Stimulated activated CD8-positive, alpha-beta memory T cell treated with anti-CD3 and anti-CD28 coated beads, Interleukin-4, amount 100 ng/mL, for 48 hours (primary cell): ENCODE measurements around the gene NFATC3.
A peak's percentile ranks its signal among the peaks of the same experiment; 100 is the strongest.

Source experiments
- DNase-seq: peaks from one replicate; pipeline ENCODE4 v3.0.0-alpha.2; 2020

NFATC3 gene

GRCh38 chr16:68085259-68086071 lies at the start of gene NFATC3:
NFATC3 (plus strand) TSS chr16:68085370; CDS start chr16:68085682, 312 bp downstream.
- peak; percentile 99 for DNase-seq

GRCh38 chr16:68037841-68038597 lies 47.2 kb upstream of the NFATC3 start:
- no peak for DNase-seq

GRCh38 chr16:68040506-68041288 lies 44.5 kb upstream of the NFATC3 start:
- DNase-seq, result peak; percentile 95

- no peak for DNase-seq
These were observed 43.4 kb upstream of the NFATC3 start for GRCh38 chr16:68041783-68042182.

DNA sequence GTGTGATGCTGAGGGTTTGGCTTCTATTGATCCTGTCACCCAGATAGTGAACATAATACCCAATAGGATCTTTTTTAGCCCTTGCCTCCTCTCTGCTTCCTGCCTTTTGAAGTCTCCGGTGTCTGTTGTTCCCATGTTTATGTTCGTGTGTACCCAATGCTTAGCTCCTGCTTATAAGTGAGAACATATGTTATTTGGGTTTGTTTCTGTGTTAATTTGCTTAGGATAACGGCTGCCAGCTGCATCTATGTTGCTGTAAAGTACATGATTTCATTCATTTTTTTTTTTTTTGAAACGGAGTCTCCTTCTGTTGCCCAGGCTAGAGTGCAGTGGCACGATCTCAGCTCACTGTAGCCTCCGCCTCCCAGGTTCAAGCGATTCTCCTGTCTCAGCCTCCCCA lies 39.1 kb upstream of the NFATC3 start:
- no peak for DNase-seq

DNA sequence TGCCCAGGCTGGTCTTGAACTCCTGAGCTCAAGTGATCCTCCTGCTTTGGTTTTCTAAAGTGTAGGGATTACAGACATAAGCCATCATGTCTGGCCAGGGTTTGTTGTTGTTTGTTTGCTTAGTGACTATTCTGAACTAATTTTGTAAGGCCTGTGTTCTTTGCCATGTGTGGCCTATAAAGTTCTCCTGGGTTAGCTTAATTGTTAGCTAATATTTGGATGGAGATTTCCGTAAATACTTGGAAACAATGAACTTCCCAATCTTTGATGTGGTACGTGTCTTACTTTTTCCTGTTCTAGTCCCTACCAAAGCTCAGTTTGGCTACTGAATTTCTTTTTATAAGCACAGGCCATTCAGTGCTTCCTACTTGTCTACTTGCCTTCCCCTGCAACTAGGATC lies 37.2 kb upstream of the NFATC3 start:
- no peak for DNase-seq

- no peak for DNase-seq
These were observed 35.7 kb upstream of the NFATC3 start for GRCh38 chr16:68049449-68049848.

GRCh38 chr16:68055395-68055794 lies 29.8 kb upstream of the NFATC3 start:
- DNase-seq, result no peak

DNA sequence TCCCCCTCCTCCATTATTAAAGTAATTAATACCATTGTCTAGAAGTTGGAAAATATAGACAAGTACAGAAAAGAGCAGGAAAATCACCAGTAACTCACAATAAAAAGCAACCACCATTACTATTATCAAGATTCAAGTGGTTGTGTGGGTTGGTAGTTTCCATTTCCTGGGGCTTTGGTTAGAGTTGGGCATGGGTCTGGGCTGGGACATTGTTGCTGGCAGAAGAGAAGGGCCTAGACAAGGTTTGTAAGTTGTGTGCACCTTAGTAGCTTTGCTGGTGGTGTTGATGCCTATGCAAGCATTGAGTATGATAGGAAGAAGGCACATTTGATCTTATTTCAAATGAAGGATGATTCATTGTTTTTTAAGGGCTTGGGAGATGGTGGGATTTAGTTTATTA lies 25.4 kb upstream of the NFATC3 start:
- DNase-seq, result no peak

GRCh38 chr16:68061396-68061795 lies 23.8 kb upstream of the NFATC3 start:
- no peak for DNase-seq

GRCh38 chr16:68062910-68063393 lies 22.2 kb upstream of the NFATC3 start:
- peak; percentile 50 for DNase-seq

DNA sequence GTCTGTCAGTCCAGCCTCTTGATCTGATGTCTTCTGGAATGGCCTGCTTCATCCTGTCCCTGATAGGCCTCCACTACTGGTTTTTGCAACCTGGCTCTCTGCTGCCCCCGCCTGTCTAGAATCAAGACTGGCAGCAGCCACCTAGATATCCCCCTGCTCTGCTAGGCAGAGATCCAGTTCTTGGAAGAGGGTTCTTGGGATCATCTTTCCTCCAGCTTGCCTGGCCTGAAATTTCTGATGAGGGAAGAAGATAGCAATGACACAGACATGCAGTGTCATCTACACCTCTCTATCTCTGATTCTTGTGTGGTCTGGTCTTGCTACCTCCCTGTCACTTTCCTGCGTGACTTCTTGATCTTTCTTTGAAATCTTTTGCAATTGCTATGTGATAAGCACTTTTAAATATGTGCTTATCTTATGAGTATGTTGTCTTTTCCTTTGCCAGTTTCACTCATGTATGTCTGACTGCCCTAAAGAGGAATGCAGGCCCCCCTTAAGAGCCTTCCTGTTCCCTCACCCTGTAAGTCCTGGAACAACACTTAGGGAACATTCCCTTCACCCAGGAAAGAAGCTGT lies 20.3 kb upstream of the NFATC3 start:
- peak; percentile 83 for DNase-seq

DNA sequence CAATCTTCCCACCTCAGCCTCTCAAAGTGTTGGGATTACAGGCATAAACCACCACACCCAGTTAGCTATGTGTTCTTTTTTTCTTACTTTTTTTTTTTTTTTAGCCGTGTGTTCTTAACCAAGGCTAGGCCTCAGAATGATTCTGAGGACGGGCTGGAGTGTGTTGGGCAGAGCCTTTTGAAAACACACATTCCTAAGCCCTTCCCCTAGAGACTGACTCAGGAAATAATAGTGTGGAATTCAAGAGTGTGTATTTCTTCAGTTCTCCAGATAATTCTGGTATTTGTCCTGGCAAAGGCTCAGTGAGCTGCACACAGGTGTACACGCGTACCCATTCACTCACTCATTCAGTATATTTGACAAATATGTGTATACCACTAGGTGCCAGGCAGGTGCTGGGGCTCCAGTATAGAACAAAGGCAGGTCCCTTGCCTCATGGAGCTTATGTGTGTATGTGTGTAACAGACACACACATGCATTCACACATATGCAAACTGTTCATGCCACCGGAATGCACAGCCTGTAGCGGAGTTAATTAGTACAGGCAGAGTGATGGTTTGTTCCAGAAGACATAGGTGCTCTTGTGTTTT lies 19.4 kb upstream of the NFATC3 start:
- DNase-seq, result peak; percentile 22

DNA sequence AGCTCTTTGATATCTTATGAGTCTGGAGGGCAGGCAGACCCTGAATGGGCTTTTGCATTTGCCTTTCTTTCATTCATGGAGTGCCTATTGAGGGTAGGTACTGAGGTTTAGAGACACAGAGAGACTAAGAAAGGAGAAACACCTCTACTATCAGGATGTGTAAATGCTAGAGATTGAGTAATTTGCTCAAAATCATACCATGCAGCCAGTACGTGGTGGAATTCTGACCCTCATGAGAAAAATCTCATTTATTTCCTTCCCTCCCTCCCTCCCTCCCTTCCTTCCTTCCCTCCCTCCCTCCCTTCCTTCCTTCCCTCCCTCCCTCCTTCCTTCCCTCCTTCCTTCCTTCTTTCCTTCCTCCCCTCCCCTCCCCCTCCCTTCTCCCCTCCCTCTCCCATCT lies 18.4 kb upstream of the NFATC3 start:
- DNase-seq, result no peak

DNA sequence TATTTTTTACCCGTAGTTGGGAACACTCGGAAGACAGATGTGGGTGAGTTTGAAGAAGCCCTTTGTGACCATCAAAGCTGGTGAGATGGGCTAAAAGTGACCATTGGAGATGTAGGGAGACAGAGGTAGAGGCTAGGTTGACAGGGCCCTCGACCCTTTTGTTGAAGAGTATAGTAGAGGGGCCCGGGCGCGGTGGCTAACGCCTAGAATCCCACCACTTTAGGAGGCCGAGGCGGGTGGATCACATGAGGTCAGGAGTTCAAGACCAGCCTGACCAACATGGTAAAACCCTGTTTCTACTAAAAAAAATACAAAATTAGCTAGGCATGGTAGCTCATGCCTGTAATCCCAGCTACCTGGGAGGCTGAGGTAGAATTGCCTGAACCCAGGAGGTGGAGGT lies 16.2 kb upstream of the NFATC3 start:
- DNase-seq, result peak; percentile 4

DNA sequence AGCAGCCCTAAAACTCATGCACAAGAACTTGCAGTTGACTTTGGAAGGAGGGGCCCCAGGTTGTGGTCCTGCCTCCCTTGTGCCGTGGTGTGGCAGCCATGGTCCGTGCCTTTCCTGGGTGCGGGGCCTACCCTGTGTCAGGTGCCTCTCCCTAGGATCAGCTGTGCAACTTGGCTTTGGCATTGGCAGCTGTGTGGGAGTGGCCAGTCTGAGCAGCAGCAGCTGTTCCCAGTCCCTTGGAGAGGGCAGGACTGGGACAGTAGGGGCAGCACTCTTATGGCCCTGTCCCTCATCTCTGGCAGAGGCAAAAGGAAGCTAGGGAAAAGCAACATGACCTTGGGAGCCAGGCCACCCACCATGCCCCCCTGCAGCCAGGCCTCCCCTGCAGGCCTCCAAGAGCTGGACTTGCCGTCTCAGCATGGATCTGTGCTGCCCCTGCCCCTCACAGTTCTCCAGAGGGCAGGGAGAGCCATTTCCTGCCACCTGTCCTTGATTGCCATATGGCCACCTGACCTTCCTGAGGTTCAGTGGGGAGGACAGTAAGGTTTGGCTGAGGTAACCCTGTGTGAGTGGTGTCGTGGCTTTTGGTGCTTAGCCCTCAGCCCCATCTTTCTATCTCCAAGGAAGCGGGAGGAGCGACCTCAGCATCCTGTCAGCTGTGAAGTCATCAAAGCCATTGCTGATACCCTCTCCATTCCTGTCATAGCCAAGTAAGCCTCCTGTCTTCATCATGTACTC lies 15.5 kb upstream of the NFATC3 start:
- DNase-seq, result peak; percentile 43

DNA sequence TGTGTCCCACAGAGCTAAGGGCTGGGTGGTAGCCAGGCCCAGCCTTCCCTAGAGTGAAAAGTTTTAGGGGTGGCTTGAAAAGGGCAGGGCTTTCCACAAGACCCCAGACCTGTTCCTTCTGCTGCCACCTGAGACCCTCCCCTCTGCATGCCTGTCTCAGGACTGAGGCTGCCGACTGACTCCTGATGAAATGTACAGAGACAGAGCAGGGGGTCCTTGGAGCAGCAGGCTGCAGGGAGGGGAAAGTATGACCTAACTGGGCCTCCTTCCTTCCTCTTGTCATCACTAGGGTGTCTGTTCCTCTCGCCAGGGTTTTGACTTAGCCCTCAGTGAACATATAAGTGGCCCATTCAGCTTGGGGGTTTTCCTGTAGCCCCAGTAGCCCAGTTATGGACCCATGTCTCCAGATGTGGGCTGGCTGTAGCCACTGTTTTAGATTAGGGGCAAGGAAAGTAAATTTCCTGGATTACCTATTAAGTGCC lies 14.9 kb upstream of the NFATC3 start:
- peak; percentile 24 for DNase-seq

DNA sequence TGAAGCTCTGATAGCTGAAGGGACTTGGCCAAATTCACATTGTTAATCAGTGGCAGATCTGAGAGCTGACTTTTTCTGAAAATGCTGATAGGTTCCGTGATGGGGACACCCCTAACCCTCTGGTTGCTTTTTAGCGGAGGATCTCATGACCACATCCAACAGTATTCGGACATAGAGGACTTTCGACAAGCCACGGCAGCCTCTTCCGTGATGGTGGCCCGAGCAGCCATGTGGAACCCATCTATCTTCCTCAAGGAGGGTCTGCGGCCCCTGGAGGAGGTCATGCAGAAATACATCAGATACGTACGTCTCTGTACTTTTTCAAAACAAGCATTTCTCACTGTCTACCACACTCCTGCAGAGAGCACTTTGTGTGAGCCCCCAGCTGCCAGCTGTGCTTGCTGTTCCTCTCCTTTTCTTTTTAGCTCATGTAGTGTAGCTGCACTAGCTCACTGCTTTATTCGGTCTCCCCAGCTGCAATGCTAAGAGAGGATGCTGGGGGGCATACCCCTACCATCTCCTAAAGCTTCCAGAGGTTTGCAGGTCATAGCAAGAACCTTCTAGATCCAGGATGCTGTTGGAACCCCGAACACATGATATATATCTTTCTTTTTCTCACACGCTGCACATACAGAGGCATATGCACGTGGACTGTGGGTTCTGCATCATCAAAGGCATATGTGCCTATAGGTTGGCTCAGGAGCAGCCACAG lies 14.2 kb upstream of the NFATC3 start:
- DNase-seq, result peak; percentile 34

DNA sequence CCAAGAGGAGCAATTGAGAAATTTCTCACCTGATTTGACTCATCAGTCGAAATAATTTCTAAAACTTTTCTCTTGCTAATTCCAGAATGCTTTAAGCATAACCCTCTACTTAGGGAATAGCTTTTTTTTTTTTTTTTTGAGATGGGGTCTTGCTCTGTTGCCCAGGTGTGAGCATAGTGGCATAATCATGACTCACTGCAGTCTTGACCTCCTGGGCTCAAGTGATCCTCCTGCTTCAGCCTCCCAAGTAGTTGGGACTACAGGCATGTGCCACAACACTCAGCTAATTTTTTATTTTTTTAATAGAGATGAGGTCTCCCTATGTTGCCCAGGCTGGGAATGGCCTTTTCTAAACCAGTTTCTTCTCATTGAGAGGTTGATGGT lies 13.7 kb upstream of the NFATC3 start:
- DNase-seq, result peak; percentile 13

DNA sequence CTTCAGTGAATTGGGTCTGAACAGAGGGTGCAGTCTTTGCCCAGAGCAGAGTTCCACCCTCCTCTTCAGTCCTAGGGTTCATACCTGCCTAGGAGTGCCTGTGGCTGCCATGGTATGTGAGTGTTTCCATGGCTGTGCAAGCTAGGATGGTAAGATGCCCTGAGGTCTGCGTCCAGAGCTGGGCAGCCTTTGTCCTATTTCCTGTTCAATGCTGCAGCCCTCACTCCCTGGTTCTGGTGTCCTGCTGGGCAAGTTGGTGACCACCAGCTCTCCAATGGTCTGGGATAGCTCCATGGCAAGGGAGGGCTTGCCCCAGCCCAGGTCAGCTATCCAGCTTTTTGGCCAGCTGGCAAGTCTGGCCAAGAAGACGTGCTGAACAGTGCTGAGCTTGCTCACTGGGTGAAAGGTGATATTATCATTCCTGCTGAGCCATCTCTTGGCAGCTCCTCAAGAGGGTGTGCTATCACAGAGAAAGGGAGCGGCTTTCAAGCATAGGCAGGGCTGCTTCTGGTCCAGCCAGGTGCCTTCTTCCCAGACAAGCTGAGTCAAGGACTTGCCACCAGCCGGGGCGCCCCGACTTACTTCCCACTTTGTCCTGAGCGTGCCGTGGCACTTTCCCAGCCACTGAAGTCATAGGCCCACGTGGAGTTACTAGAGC lies 13.0 kb upstream of the NFATC3 start:
- peak; percentile 23 for DNase-seq
